ENCODE measurements around the gene NEXMIF. TPM values are rescaled to one million over a fixed set of nuclear protein-coding genes. Genes with fewer than 3 reads are reported as not detected.

The NEXMIF gene
- total RNA-seq, 1 donor from 2014 or later: 1.9 TPM

GRCh38 chrX:74924449-74925224 is 615 bp downstream of the NEXMIF start:
- Mint-ChIP-seq H3K27me3 (ENCODE audit: low read depth) (peaks cover 43% of the 10 kb centered on the region), H3K4me3 (peak overlapping the region; percentile 95), H3K4me1 (no peaks in the 10 kb centered on the region), H3K9me3 (no peaks in the 10 kb centered on the region), H3K27ac (ENCODE audit: unreplicated experiment) (peak overlapping the region; percentile 94), H3K36me3 (ENCODE audit: low read depth) (no peaks in the 10 kb centered on the region)
- peak; percentile 37 for DNase-seq (ENCODE audit: low read depth, low spot score)
- TF ChIP-seq CTCF (conservative IDR thresholded peaks at IDR 0.05): no peak

GRCh38 chrX:74923942-74924448 is 1.3 kb downstream of the NEXMIF start:
- DNase-seq (ENCODE audit: low read depth, low spot score): no peak
- H3K4me1 Mint-ChIP-seq: no peaks in the 10 kb centered on the region

GRCh38 chrX:74922922-74923543 is 2.2 kb downstream of the NEXMIF start:
- no peak for TF ChIP-seq CTCF (conservative IDR thresholded peaks at IDR 0.05)
- no peak for DNase-seq (ENCODE audit: low read depth, low spot score)
- no peaks in the 10 kb centered on the region for H3K36me3 Mint-ChIP-seq (ENCODE audit: low read depth)
- peaks cover 43% of the 10 kb centered on the region for H3K27me3 Mint-ChIP-seq (ENCODE audit: low read depth)
- H3K4me3 Mint-ChIP-seq: peak overlapping the region; percentile 81
- H3K27ac Mint-ChIP-seq (ENCODE audit: unreplicated experiment): no peak overlapping the region
- no peaks in the 10 kb centered on the region for H3K9me3 Mint-ChIP-seq
- no peaks in the 10 kb centered on the region for H3K4me1 Mint-ChIP-seq

More at GRCh38 chrX:74923942-74924448, 1.3 kb downstream of the NEXMIF start:
- no peaks in the 10 kb centered on the region for H3K36me3 Mint-ChIP-seq (ENCODE audit: low read depth)
- peak overlapping the region; percentile 12 for H3K27ac Mint-ChIP-seq (ENCODE audit: unreplicated experiment)
- TF ChIP-seq CTCF (conservative IDR thresholded peaks at IDR 0.05): no peak
- peaks cover 43% of the 10 kb centered on the region for H3K27me3 Mint-ChIP-seq (ENCODE audit: low read depth)
- peak overlapping the region; percentile 81 for H3K4me3 Mint-ChIP-seq
- H3K9me3 Mint-ChIP-seq: no peaks in the 10 kb centered on the region

- Mint-ChIP-seq H3K27ac (ENCODE audit: unreplicated experiment) (no peak overlapping the region), H3K4me1 (no peaks in the 10 kb centered on the region), H3K36me3 (ENCODE audit: low read depth) (no peaks in the 10 kb centered on the region), H3K4me3 (no peak overlapping the region), H3K27me3 (ENCODE audit: low read depth) (no peaks in the 10 kb centered on the region), H3K9me3 (peaks cover 6% of the 10 kb centered on the region)
- no peak for DNase-seq (ENCODE audit: low read depth, low spot score)
- TF ChIP-seq CTCF (conservative IDR thresholded peaks at IDR 0.05): no peak
These were observed 13.8 kb downstream of the NEXMIF start for GRCh38 chrX:74911494-74911893.

DNA sequence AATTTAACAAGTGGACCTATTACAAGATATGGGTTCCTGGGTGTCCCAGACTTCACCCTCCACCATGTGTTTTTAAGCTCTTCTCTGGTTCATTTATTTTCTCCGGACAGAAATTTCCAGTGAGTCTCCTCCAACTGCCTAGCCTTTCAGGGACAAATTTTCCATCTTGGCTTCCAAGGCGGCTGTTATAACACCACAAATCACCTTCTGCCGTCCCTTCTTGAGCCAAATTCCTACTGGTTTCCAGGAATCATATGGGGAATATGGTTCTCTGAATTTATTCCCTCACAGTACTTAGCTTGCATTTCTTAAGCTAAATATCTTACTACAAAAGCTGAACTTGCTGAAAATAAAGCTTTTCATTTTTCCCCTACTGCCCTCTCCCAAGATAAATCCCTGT is 18.8 kb downstream of the NEXMIF start:
- H3K9me3 Mint-ChIP-seq: peaks cover 3% of the 10 kb centered on the region
- no peaks in the 10 kb centered on the region for H3K27me3 Mint-ChIP-seq (ENCODE audit: low read depth)
- DNase-seq (ENCODE audit: low read depth, low spot score): no peak
- no peaks in the 10 kb centered on the region for H3K4me1 Mint-ChIP-seq
- H3K36me3 Mint-ChIP-seq (ENCODE audit: low read depth): no peaks in the 10 kb centered on the region
- no peak overlapping the region for H3K27ac Mint-ChIP-seq (ENCODE audit: unreplicated experiment)
- no peak overlapping the region for H3K4me3 Mint-ChIP-seq
- TF ChIP-seq CTCF (conservative IDR thresholded peaks at IDR 0.05): no peak
